ENCODE results near the gene BCAS4.
"Not testable (repeated sequence)": the region's sequence is repeated elsewhere in the genome, so short reads cannot be mapped to it uniquely, and the experiment has no call there.

BCAS4 gene, protein sequence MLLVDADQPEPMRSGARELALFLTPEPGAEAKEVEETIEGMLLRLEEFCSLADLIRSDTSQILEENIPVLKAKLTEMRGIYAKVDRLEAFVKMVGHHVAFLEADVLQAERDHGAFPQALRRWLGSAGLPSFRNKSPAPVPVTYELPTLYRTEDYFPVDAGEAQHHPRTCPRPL

DNA sequence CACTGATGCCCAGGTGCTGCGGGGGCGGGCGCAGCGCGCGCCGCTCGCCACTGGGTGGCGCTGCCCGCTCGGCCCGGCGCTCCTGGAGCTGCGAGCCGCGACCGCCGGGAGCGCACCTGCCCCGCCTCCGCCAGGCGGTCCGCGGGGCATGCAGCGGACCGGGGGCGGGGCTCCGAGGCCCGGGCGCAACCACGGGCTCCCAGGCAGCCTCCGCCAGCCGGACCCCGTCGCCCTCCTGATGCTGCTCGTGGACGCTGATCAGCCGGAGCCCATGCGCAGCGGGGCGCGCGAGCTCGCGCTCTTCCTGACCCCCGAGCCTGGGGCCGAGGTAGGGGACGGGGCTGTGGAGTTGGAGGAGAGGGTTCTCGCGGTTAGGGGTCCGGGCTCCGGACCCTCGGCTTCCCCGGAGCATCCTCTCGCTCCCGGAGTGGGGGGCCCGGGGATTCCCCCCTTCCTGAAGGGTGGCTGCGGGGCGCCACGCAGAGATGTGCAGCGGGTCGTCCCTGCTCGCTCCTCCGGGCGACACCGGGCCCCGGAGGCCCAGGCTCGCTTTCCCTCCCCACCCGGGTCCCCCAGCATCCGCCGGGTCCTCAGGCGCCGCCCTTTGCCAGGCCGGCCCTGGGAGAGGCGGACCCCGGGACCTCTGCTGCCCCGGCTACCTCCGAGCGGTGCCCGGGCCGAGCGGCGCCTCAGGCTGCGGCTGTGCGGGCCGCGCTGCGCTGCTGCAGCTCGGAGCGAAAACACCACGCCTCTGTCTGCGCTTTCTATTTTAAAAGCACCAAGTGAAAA is at the start of gene BCAS4:
Gene BCAS4 (plus strand): TSS at position 216 of the 789 bp plus-strand sequence. CDS start 23 bp downstream, at position 239.
- DNase-seq, result peak; percentile 66 to 87 (median 71)

DNA sequence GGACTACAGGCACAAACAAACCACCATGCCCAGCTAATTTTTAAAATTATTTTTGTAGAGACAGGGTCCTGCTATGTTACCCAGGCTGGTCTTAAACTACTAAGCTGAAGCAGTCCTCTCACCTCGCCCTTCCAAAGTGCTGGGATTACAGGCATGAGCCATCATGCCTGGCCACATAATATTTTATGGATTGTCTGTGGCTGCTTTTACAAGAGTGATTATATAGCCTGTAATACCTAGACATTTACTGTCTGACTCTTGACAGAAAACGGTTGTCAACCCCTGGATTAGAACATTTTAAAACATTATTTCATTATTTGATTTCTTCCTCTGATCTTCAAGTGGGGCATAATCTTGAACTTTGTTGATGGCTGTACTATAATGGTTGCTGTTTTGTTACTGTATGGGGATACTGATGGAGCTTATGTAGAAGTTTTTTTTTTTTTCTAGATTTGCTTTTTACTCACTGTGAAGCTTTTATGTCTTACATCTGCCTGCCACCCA is 49.2 kb upstream of the BCAS4 start:
- no peak for DNase-seq

- DNase-seq, result no peak
These were observed 48.5 kb upstream of the BCAS4 start for GRCh38 chr20:50746138-50746940.

DNA sequence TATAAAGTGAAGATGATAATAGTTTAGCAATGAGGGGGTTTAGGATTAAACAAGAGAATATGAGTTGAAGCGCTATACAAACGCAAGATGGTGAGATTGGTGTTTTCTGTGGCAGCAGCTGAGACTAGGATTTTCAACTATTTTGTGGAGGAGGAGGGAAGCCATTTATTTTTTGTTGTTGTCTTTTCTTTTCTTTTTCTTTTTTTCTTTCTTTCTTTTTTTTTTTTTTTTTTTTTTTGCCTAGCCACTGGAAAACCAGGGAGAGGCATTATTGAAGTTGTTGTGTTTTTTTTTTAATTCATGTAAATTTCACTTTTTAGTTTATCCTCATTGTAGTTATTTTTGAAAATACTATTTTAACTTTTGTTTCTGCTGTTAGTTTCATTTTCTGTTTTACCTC is 47.6 kb upstream of the BCAS4 start:
- no peak for DNase-seq

GRCh38 chr20:50750145-50750671 is 44.7 kb upstream of the BCAS4 start:
- no peak for DNase-seq

GRCh38 chr20:50753152-50753551 is 41.7 kb upstream of the BCAS4 start:
- no peak for DNase-seq

- no peak for DNase-seq
These were observed 40.4 kb upstream of the BCAS4 start for GRCh38 chr20:50754420-50754819.

DNA sequence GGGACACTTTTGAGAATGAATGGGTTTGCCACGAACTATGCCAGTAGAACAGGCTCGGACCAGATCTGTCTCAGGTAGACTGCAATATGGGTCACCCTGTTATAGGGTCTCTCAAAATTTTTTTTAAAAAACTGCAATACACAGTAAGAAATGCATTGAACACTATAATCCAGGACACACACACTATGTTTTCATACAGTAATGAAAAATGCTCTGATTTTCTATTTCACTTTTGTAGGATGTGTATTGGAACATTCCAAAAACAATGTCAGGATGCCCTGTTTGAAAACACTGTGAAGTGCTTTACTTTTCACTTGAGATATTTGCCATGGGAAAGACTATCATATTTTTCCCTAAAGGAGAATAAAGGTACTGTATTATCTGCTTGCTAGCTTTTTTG is 38.4 kb upstream of the BCAS4 start:
- no peak for DNase-seq

DNA sequence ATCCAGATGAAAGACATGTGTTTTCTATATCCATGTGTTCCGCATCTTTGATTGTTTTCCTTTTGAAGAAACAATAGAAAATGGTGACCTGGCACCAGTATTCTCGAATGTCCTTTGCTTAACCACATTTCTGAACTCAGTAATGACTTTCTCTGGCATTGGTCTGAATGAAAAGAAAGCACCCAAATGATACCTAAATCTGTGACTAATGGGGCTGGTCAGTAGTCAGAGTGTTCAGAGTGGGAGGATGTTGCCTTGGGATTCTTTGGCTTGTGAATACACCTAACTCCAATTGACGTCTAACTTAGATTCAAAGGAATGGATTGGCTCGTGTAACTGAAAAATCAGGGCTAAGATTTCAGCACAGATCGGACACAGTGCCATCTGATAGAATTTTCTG is 36.4 kb upstream of the BCAS4 start:
- DNase-seq, result no peak

DNA sequence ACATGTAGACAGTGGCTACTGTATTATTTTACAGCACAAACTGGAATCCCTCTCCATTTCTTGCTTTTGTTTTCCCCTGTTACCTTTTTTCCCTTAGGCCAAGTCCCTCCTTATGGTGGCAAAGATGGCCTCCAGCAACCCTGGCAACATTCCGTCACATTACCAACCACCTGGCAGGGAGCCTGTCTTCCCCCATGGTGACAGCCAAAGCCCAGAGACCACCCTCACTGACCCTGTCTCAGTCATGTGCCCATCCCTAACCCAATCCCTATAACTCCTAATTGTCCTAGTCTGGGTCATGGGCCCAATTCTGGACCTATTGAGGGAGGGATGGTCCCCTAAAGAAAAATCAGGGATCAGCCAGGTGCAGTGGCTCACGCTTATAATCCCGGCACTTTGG is 35.9 kb upstream of the BCAS4 start:
- DNase-seq, result no peak

DNA sequence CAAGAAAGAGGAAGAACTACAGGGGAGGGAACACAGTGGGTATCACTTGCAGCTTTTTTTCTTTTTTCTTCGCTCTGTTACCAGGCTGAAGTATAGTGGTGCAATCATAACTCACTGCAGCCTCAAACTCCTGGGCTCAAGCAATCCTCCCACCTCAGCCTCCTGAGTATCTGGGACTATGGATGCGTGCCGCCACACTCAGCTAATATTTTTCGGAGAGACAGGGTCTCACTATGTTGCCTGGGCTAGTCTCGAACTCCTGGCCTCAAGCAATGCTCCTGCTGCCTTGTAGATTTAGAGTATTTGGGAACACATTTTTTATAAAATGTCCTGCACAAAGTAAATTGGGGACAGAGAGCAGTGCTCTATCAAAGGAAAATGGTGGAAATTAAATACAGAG is 35.2 kb upstream of the BCAS4 start:
- DNase-seq, result no peak

- DNase-seq, result peak in 1 of 3 donors; percentile 26
These were observed 32.8 kb upstream of the BCAS4 start for GRCh38 chr20:50762045-50762422.

- DNase-seq, result no peak
These were observed 32.2 kb upstream of the BCAS4 start for GRCh38 chr20:50762435-50763220.

- DNase-seq, result not testable (repeated sequence)
These were observed 31.1 kb upstream of the BCAS4 start for GRCh38 chr20:50763550-50764458.

DNA sequence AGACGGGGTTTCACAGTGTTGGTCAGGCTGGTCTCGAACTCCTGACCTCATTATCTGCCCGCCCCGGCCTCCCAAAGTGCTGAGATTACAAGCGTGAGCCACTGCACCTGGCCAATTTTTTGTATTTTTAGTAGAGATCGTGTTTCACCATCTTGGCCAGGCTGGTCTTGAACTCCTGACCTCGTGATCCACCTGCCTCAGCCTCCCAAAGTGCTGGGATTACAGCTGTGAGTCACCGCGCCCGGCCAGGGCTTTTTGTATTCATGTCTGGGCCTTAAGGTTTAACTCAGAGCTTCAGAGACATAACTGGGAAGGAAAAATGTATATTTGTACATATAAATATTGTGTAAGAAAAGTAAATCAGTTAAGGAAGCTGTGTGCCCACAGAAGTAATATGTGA is 29.6 kb upstream of the BCAS4 start:
- DNase-seq, result not testable (repeated sequence)

DNA sequence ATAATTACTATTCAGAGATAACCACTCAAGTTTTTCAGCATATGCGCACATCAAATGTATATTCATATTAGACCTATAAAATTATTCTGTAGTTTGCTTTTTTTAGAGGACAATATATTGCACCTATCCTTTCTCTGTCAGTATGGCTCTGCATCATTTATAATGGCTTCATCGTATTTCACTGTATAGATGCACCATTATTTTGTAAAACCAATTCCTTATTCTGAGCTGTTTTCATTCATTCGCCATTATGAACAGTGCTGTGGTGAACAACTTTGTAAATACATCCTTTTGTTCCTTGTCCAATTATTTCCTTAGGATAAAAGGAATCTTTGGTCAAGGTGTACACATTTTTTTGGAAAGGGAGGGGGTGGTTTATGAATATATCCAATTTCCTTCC is 29.2 kb upstream of the BCAS4 start:
- no peak for DNase-seq

GRCh38 chr20:50766955-50767809 is 27.7 kb upstream of the BCAS4 start:
- not testable (repeated sequence) for DNase-seq

DNA sequence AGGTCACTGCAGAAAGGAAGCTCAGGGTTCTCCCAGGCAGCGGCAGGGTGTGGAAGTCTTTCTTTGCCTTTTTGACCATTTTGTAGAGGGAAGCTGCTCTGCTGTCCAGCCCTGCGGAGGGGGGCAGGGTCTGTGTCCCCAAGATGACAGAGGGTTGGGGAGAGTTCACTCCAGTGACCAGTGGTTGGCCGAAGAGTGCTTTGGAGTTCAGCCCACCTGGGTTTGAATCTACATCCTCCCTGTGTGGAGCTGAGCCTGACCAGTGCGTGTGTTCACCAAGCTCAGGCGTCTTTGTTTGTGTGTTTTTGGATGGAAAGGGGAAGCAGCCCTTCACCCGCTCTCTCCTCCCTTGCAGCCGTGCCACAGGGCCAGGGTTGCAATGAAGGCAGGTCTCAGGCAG is 25.9 kb upstream of the BCAS4 start:
- DNase-seq, result not testable (repeated sequence)

GRCh38 chr20:50769551-50770085 is 25.2 kb upstream of the BCAS4 start:
- DNase-seq, result not testable (repeated sequence)

All from suppressor macrophage treated with lipopolysaccharide for 1 hour (primary cell).